ENCODE measurements around the gene SEC24B. TPM values are rescaled to one million over a fixed set of nuclear protein-coding genes. Genes with fewer than 3 reads are reported as not detected.

The SEC24B gene
- total RNA-seq, 1 donor from 2014 or later, result 36.1 TPM

- intact Hi-C loops (cut with micrococcal nuclease), result loop anchor here (5.0 to 10.0 kb wide), 2 partner anchors 574 to 1651 kb away; no protein-coding TSS in a partner anchor
- H3K4me3 Mint-ChIP-seq, result no peak overlapping the region
Observed at GRCh38 chr4:109408711-109409110, 24.9 kb upstream of the SEC24B start.

GRCh38 chr4:109410226-109410625 is 23.4 kb upstream of the SEC24B start:
- no peaks in the 10 kb centered on the region for H3K27me3 Mint-ChIP-seq
- ChIA-PET CTCF (no interaction called here), POLR2A (no interaction called here)
- ATAC-seq (ENCODE audit: low read depth), result no peak
- TF ChIP-seq, protein P1, sequence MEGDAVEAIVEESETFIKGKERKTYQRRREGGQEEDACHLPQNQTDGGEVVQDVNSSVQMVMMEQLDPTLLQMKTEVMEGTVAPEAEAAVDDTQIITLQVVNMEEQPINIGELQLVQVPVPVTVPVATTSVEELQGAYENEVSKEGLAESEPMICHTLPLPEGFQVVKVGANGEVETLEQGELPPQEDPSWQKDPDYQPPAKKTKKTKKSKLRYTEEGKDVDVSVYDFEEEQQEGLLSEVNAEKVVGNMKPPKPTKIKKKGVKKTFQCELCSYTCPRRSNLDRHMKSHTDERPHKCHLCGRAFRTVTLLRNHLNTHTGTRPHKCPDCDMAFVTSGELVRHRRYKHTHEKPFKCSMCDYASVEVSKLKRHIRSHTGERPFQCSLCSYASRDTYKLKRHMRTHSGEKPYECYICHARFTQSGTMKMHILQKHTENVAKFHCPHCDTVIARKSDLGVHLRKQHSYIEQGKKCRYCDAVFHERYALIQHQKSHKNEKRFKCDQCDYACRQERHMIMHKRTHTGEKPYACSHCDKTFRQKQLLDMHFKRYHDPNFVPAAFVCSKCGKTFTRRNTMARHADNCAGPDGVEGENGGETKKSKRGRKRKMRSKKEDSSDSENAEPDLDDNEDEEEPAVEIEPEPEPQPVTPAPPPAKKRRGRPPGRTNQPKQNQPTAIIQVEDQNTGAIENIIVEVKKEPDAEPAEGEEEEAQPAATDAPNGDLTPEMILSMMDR (IDR thresholded peaks at IDR 0.05), result no peak
- H3K27ac Mint-ChIP-seq, result no peak overlapping the region
- intact Hi-C loops (cut with micrococcal nuclease), result no loop called here
- DNase-seq, result no peak
- no peaks in the 10 kb centered on the region for H3K9me3 Mint-ChIP-seq
- H3K36me3 Mint-ChIP-seq (ENCODE audit: low read depth), result no peaks in the 10 kb centered on the region
- no peak overlapping the region for H3K4me3 Mint-ChIP-seq
- H3K4me1 Mint-ChIP-seq, result no peaks in the 10 kb centered on the region

More at GRCh38 chr4:109408711-109409110, 24.9 kb upstream of the SEC24B start:
- no peak overlapping the region for H3K27ac Mint-ChIP-seq
- no peaks in the 10 kb centered on the region for H3K36me3 Mint-ChIP-seq (ENCODE audit: low read depth)
- CTCF ChIA-PET, result no interaction called here
- TF ChIP-seq, protein P1 (IDR thresholded peaks at IDR 0.05), result no peak
- H3K4me1 Mint-ChIP-seq, result no peaks in the 10 kb centered on the region
- no peak for ATAC-seq (ENCODE audit: low read depth)
- no peaks in the 10 kb centered on the region for H3K9me3 Mint-ChIP-seq
- POLR2A ChIA-PET, result no interaction called here
- no peak for DNase-seq
- H3K27me3 Mint-ChIP-seq, result no peaks in the 10 kb centered on the region

DNA sequence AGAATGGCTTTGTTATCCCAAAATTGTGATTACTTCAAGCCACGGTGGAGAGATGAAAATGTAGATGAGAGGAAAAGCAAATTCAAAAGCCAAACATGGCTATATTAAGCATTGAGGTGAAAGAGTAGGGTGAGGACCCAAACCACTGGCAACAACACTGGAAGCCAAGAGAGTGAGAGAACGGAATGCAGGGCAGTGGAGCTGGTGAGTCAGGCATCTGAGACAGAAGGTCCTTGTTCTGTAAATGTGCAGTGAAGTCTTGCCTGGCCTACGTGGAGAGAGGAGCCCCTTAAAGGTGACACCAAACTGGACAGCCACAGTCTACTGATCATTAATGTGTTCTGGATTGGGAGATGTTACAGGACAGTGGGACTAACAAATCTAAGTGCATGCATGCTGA is 22.8 kb upstream of the SEC24B start:
- CTCF ChIA-PET, result no interaction called here
- no peaks in the 10 kb centered on the region for H3K9me3 Mint-ChIP-seq
- no peak for DNase-seq
- no peaks in the 10 kb centered on the region for H3K4me1 Mint-ChIP-seq
- H3K36me3 Mint-ChIP-seq (ENCODE audit: low read depth), result no peaks in the 10 kb centered on the region
- POLR2A ChIA-PET, result no interaction called here
- intact Hi-C loops (cut with micrococcal nuclease), result no loop called here
- no peak overlapping the region for H3K4me3 Mint-ChIP-seq
- no peak for ATAC-seq (ENCODE audit: low read depth)
- no peaks in the 10 kb centered on the region for H3K27me3 Mint-ChIP-seq
- no peak overlapping the region for H3K27ac Mint-ChIP-seq
- TF ChIP-seq, protein P1 (IDR thresholded peaks at IDR 0.05), result no peak

DNA sequence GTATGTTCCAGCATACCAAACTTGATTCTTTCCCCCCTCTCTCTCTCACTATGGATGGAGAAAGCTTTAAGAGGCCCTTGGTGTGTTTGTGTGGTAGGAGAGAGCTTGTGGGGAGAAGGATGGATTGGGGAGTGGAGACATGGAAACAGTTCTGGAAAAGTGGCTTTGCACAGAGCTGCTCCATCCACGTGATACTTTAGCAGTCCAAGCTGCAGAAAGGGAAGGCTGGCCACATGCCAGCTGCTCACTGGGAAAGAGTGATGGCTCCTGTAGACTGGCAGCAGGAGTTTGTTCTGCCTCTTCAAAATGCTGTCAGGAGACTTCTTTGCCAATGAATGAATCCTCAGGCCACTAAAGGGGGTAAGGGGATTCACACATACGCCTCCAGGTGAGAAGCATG is 21.7 kb upstream of the SEC24B start:
- H3K36me3 Mint-ChIP-seq (ENCODE audit: low read depth), result no peaks in the 10 kb centered on the region
- CTCF ChIA-PET, result no interaction called here
- no peaks in the 10 kb centered on the region for H3K4me1 Mint-ChIP-seq

DNA sequence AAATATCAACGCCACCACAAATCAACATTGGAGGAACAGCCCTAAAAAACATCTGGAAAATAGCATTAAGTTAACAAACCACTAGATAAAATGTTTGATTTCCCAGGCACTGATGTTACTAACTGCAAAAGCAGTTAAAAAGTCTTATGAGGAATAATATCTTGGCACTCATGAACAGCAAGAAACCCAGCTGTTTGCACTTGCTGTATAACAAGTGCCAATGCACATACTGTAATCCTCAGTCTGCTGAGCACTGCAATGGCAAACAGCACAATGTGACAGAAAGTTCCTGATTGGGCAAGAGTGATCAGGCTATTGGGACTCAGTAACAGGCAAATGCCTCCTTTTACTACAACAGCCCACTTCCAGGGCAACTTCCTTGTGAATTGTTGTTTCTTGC is 20.8 kb upstream of the SEC24B start:
- H3K9me3 Mint-ChIP-seq, result no peaks in the 10 kb centered on the region
- intact Hi-C loops (cut with micrococcal nuclease), result no loop called here
- H3K36me3 Mint-ChIP-seq (ENCODE audit: low read depth), result no peaks in the 10 kb centered on the region
- no peaks in the 10 kb centered on the region for H3K27me3 Mint-ChIP-seq
- no peak overlapping the region for H3K27ac Mint-ChIP-seq
- ATAC-seq (ENCODE audit: low read depth), result no peak
- H3K4me1 Mint-ChIP-seq, result no peaks in the 10 kb centered on the region
- TF ChIP-seq, protein P1 (IDR thresholded peaks at IDR 0.05), result no peak
- CTCF ChIA-PET, result no interaction called here
- no peak for DNase-seq
- POLR2A ChIA-PET, result no interaction called here
- no peak overlapping the region for H3K4me3 Mint-ChIP-seq

More for the DNA sequence above, 21.7 kb upstream of the SEC24B start:
- no peaks in the 10 kb centered on the region for H3K27me3 Mint-ChIP-seq
- POLR2A ChIA-PET, result no interaction called here
- TF ChIP-seq, protein P1 (IDR thresholded peaks at IDR 0.05), result no peak
- no peak overlapping the region for H3K4me3 Mint-ChIP-seq
- DNase-seq (no peak), ATAC-seq (ENCODE audit: low read depth) (no peak)
- intact Hi-C loops (cut with micrococcal nuclease), result no loop called here
- H3K27ac Mint-ChIP-seq, result no peak overlapping the region
- H3K9me3 Mint-ChIP-seq, result no peaks in the 10 kb centered on the region
